Sigmoid colon (tissue), 3 donors: ENCODE results near the gene SUMF1.

Experiments used
- POLR2A ChIP-seq, 2 donors: fragments of 450-650 bp; IDR thresholded peaks; one replicate each; pipeline ENCODE4 v1.6.1; 2016; ENCODE audit warnings: antibody characterized with exemption in 2 of 2, mild to moderate bottlenecking in 2 of 2, moderate library complexity in 2 of 2
- TF ChIP-seq, protein P1 (sequence below), 4 experiments: fragments of 450-650 bp in 3 of 4; fragments of 200-600 bp in 1 of 4; IDR thresholded peaks; one replicate each; pipeline ENCODE4 v1.5.1; 2016 to 2019; ENCODE audit warnings: antibody characterized with exemption in 4 of 4, mild to moderate bottlenecking in 3 of 4, moderate library complexity in 2 of 4

DNA sequence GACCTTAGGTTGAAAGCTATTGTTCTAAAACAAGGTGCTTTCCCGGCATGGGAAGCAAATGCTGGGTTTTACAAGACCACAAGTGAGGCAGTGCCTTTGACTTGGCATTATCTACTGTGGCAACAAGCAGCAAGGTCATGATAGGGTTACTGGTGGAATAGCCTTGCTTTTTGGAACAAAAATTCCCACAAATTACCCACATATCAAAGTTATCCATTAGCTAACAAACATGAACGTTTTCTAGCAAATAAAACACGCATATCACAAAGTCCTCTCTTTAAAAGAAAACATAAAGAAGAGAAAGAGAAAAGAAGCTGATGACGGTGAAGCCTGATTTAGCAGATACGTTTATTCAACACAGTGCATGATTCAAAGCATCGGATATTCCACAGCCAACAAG is 106.3 kb downstream of the SUMF1 start:
- TF ChIP-seq, protein P1, sequence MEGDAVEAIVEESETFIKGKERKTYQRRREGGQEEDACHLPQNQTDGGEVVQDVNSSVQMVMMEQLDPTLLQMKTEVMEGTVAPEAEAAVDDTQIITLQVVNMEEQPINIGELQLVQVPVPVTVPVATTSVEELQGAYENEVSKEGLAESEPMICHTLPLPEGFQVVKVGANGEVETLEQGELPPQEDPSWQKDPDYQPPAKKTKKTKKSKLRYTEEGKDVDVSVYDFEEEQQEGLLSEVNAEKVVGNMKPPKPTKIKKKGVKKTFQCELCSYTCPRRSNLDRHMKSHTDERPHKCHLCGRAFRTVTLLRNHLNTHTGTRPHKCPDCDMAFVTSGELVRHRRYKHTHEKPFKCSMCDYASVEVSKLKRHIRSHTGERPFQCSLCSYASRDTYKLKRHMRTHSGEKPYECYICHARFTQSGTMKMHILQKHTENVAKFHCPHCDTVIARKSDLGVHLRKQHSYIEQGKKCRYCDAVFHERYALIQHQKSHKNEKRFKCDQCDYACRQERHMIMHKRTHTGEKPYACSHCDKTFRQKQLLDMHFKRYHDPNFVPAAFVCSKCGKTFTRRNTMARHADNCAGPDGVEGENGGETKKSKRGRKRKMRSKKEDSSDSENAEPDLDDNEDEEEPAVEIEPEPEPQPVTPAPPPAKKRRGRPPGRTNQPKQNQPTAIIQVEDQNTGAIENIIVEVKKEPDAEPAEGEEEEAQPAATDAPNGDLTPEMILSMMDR (IDR thresholded peaks at IDR 0.05) = no peak
- TF ChIP-seq POLR2A (IDR thresholded peaks at IDR 0.05) = no peak
